Measurements from ENCODE around the gene MAD1L1. TPM values are rescaled to one million over a fixed set of nuclear protein-coding genes. Genes with fewer than 3 reads are reported as not detected.

Gene MAD1L1
- total and polyA plus RNA-seq, 2 of the 8 experiments (the other 6 are each of a cell fraction or from before 2014, with no cell fraction given), result 40.4 to 44.6 TPM

- TF ChIP-seq NRF1 (IDR thresholded peaks at IDR 0.05; ENCODE audit: low read depth, low read length) (no peak), RBBP5 (IDR thresholded peaks at IDR 0.05; ENCODE audit: borderline replicate concordance, low read depth, low read length) (no peak), CHD1 (IDR thresholded peaks at IDR 0.05; ENCODE audit: low read depth, low read length) (no peak), KDM1A (IDR thresholded peaks at IDR 0.05; ENCODE audit: borderline replicate concordance, low read length) (no peak), ASH2L (IDR thresholded peaks at IDR 0.05; ENCODE audit: low read length) (no peak)
Observed at GRCh38 chr7:2072042-2072441, 160.7 kb downstream of the MAD1L1 start (continued).
